Measurements from ENCODE around the gene NEURL4.
A peak's percentile ranks its signal among the peaks of the same experiment; 100 is the strongest.

NEURL4 gene

GRCh38 chr17:7295230-7296180 is 33.6 kb downstream of the NEURL4 start:
- no peak for DNase-seq

GRCh38 chr17:7294614-7295153 is 34.5 kb downstream of the NEURL4 start, which contains the start of gene YBX2:
TSS of gene YBX2 (minus strand) at chr17:7294639. CDS start at chr17:7294500, 139 bp downstream.
- peak; percentile 58 for DNase-seq

GRCh38 chr17:7293816-7294613 is 35.1 kb downstream of the NEURL4 start:
- no peak for DNase-seq

- DNase-seq: no peak
Measured at GRCh38 chr17:7293159-7293558, 36.0 kb downstream of the NEURL4 start.

GRCh38 chr17:7292729-7293128 is 36.4 kb downstream of the NEURL4 start:
- no peak for DNase-seq

GRCh38 chr17:7292194-7292593 is 36.9 kb downstream of the NEURL4 start:
- DNase-seq: no peak

GRCh38 chr17:7290685-7291084 is 38.5 kb downstream of the NEURL4 start:
- no peak for DNase-seq

GRCh38 chr17:7290166-7290565 is 39.0 kb downstream of the NEURL4 start:
- DNase-seq: no peak

GRCh38 chr17:7289256-7290032 is 39.7 kb downstream of the NEURL4 start:
- no peak for DNase-seq

GRCh38 chr17:7285679-7286078 is 43.5 kb downstream of the NEURL4 start:
- DNase-seq: no peak

GRCh38 chr17:7284911-7285310 is 44.2 kb downstream of the NEURL4 start:
- no peak for DNase-seq

- DNase-seq: no peak
Measured at GRCh38 chr17:7283471-7284216, 45.5 kb downstream of the NEURL4 start.

GRCh38 chr17:7282752-7283321 is 46.3 kb downstream of the NEURL4 start:
- no peak for DNase-seq

GRCh38 chr17:7281953-7282751 is 47.0 kb downstream of the NEURL4 start:
- no peak for DNase-seq

- DNase-seq: peak; percentile 96
Measured at GRCh38 chr17:7281074-7281952, 47.8 kb downstream of the NEURL4 start, which contains the start of gene SLC2A4. TSS of gene SLC2A4 (plus strand) at chr17:7281718. CDS start at chr17:7281935, 217 bp downstream.

- DNase-seq: peak; percentile 77
Measured at GRCh38 chr17:7280519-7281073, 48.5 kb downstream of the NEURL4 start.

GRCh38 chr17:7279448-7279847 is 49.7 kb downstream of the NEURL4 start:
- no peak for DNase-seq

- peak; percentile 42 for DNase-seq
Measured at GRCh38 chr17:7266784-7267183, 62.4 kb downstream of the NEURL4 start.
